Body of pancreas (tissue), 4 donors: Measurements from ENCODE around the gene FIBP.

ENCODE experiments used
- POLR2A ChIP-seq, 3 donors: fragments of 450-650 bp; IDR thresholded peaks; one replicate each; pipeline ENCODE4 v1.6.1; 2016; ENCODE audit warnings: antibody characterized with exemption in 3 of 3, mild to moderate bottlenecking in 2 of 3
- TF ChIP-seq, protein P1 (sequence below), 7 experiments: fragments of 450-650 bp in 4 of 7; fragments of 200-600 bp in 3 of 7; sonication (generic) in 3 of 7; IDR thresholded peaks; one replicate each; pipeline ENCODE4 v1.5.1; 2016 to 2019; ENCODE audit warnings: antibody characterized with exemption in 7 of 7

DNA sequence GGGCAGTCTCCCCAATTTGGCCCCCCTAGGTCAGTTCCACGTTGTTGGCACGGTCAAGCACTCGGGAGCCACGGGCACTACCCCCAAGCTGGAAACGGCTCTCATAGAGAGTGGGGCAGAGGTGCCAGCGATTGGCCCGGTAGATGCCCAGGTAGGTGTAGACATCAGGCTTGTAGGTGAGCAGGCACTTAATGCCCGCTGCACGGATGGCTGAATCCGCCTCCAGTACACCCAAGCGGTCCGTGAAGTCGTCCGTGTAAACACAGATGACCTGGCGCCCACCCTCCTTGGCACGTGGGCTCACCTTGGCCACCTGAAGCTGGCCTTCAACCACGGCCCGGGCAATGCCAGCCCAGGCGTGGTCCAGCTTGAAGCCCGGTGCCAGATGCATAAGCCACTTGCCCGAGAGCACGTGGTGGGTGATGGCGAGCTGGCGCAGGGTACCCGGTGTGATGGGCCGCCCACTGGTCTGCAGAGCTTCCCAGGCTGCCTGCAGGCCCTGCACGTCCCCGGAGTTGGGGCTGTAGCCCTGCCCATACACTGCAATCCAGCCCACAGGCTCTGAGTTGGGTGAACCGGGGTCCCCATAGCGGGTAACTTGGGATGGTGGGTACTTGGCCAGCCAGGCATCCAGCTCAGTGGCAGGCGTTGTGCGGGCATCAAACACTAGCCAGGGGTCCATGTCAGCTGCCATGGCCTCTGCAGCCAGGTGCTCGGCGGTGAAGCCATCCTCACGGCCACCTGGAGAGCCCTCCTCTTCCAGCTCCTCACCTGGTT is 29.4 kb upstream of the FIBP start:
- TF ChIP-seq POLR2A (IDR thresholded peaks at IDR 0.05), result no peak
- TF ChIP-seq, protein P1, sequence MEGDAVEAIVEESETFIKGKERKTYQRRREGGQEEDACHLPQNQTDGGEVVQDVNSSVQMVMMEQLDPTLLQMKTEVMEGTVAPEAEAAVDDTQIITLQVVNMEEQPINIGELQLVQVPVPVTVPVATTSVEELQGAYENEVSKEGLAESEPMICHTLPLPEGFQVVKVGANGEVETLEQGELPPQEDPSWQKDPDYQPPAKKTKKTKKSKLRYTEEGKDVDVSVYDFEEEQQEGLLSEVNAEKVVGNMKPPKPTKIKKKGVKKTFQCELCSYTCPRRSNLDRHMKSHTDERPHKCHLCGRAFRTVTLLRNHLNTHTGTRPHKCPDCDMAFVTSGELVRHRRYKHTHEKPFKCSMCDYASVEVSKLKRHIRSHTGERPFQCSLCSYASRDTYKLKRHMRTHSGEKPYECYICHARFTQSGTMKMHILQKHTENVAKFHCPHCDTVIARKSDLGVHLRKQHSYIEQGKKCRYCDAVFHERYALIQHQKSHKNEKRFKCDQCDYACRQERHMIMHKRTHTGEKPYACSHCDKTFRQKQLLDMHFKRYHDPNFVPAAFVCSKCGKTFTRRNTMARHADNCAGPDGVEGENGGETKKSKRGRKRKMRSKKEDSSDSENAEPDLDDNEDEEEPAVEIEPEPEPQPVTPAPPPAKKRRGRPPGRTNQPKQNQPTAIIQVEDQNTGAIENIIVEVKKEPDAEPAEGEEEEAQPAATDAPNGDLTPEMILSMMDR (IDR thresholded peaks at IDR 0.05), result no peak
